Effector CD8-positive, alpha-beta T cell (primary cell): ENCODE measurements around the gene WFS1.

ENCODE experiments used
- DNase-seq: peaks from one replicate; lab custom pipeline; 2025; lab: John Stamatoyannopoulos, UW
- total RNA-seq, 4 experiments: gene quantifications; one replicate each; lab custom pipeline; 2026; lab: John Stamatoyannopoulos, UW

WFS1 gene
- 2.1 to 7.6 (median 3.6) reads per million in 4 experiments for total RNA-seq

GRCh38 chr4:6269616-6270511 is at the start of gene WFS1:
TSS of gene WFS1 (plus strand) at chr4:6269850. CDS start at chr4:6277456, 7,606 bp downstream.
- peak; percentile 90 for DNase-seq

- DNase-seq: no peak
Observed at GRCh38 chr4:6221301-6221850, 48.3 kb upstream of the WFS1 start.

GRCh38 chr4:6221851-6222760 is 47.5 kb upstream of the WFS1 start:
- no peak for DNase-seq

- DNase-seq: no peak
Observed at GRCh38 chr4:6222761-6223292, 46.8 kb upstream of the WFS1 start.

- DNase-seq: no peak
Observed at GRCh38 chr4:6224735-6225134, 44.9 kb upstream of the WFS1 start.

GRCh38 chr4:6225469-6225868 is 44.2 kb upstream of the WFS1 start:
- no peak for DNase-seq

- no peak for DNase-seq
Observed at GRCh38 chr4:6226506-6226905, 43.1 kb upstream of the WFS1 start.

- no peak for DNase-seq
Observed at GRCh38 chr4:6227412-6228157, 42.1 kb upstream of the WFS1 start.

- no peak for DNase-seq
Observed at GRCh38 chr4:6228158-6229067, 41.2 kb upstream of the WFS1 start.

- DNase-seq: no peak
Observed at GRCh38 chr4:6229095-6229494, 40.6 kb upstream of the WFS1 start.

- DNase-seq: no peak
Observed at GRCh38 chr4:6229671-6230501, 39.8 kb upstream of the WFS1 start.

GRCh38 chr4:6230502-6230785 is 39.2 kb upstream of the WFS1 start:
- DNase-seq: no peak

GRCh38 chr4:6230827-6231662 is 38.6 kb upstream of the WFS1 start:
- DNase-seq: no peak

- no peak for DNase-seq
Observed at GRCh38 chr4:6231663-6232165, 37.9 kb upstream of the WFS1 start.

- DNase-seq: no peak
Observed at GRCh38 chr4:6232836-6233785, 36.5 kb upstream of the WFS1 start.

GRCh38 chr4:6233929-6234328 is 35.7 kb upstream of the WFS1 start:
- DNase-seq: no peak

- no peak for DNase-seq
Observed at GRCh38 chr4:6235012-6235411, 34.6 kb upstream of the WFS1 start.
